Stimulated activated CD8-positive, alpha-beta memory T cell treated with anti-CD3 and anti-CD28 coated beads, Interleukin-12 subunit alpha, Interleukin-12 subunit beta, amount 100 ng/mL, for 4 hours (primary cell): ENCODE measurements around the gene C4BPB.
"Not testable (repeated sequence)": the region's sequence is repeated elsewhere in the genome, so short reads cannot be mapped to it uniquely, and the experiment has no call there.

Source experiments
- DNase-seq: peaks from one replicate; pipeline ENCODE4 v3.0.0-alpha.2; 2020; ENCODE audit warnings: low read depth

C4BPB gene

GRCh38 chr1:207088701-207089626 is at the start of gene C4BPB:
Gene C4BPB, plus strand, starts transcription at chr1:207088860. Its CDS starts 672 bp downstream, at chr1:207089532.
- DNase-seq, result no peak

GRCh38 chr1:207039380-207040180 is 49.1 kb upstream of the C4BPB start:
- no peak for DNase-seq

- no peak for DNase-seq
Measured at GRCh38 chr1:207040181-207040533, 48.5 kb upstream of the C4BPB start.

GRCh38 chr1:207041397-207041796 is 47.3 kb upstream of the C4BPB start:
- not testable (repeated sequence) for DNase-seq

- DNase-seq, result no peak
Measured at GRCh38 chr1:207045453-207045852, 43.2 kb upstream of the C4BPB start.

GRCh38 chr1:207047505-207047904 is 41.2 kb upstream of the C4BPB start:
- DNase-seq, result no peak

- DNase-seq, result no peak
Measured at GRCh38 chr1:207048041-207048440, 40.6 kb upstream of the C4BPB start.

- DNase-seq, result no peak
Measured at GRCh38 chr1:207049054-207049453, 39.6 kb upstream of the C4BPB start.

GRCh38 chr1:207049514-207049913 is 39.1 kb upstream of the C4BPB start:
- DNase-seq, result no peak

GRCh38 chr1:207049974-207050391 is 38.7 kb upstream of the C4BPB start:
- DNase-seq, result no peak

GRCh38 chr1:207050480-207051190 is 38.0 kb upstream of the C4BPB start:
- DNase-seq, result peak; percentile 77

GRCh38 chr1:207051191-207051943 is 37.3 kb upstream of the C4BPB start, which contains the start of gene YOD1:
Gene YOD1, minus strand, starts transcription at chr1:207051208. Its CDS starts 178 bp downstream, at chr1:207051030.
- DNase-seq, result no peak

GRCh38 chr1:207052911-207053769 is 35.5 kb upstream of the C4BPB start, which contains the start of gene PFKFB2:
Gene PFKFB2, plus strand, starts transcription at chr1:207053275. Its CDS starts 1,443 bp downstream, at chr1:207054718.
- peak; percentile 89 for DNase-seq

GRCh38 chr1:207054491-207054890 is 34.2 kb upstream of the C4BPB start:
- DNase-seq, result no peak

GRCh38 chr1:207055386-207056001 is 33.2 kb upstream of the C4BPB start:
- DNase-seq, result no peak

- DNase-seq, result no peak
Measured at GRCh38 chr1:207056673-207057072, 32.0 kb upstream of the C4BPB start.

- DNase-seq, result no peak
Measured at GRCh38 chr1:207058252-207058651, 30.4 kb upstream of the C4BPB start.

GRCh38 chr1:207058878-207059867 is 29.5 kb upstream of the C4BPB start:
- DNase-seq, result no peak

- DNase-seq, result no peak
Measured at GRCh38 chr1:207059881-207060280, 28.8 kb upstream of the C4BPB start.
